K562 (cell line): ENCODE measurements around the gene TOMM5. TPM values are rescaled to one million over a fixed set of nuclear protein-coding genes. Genes with fewer than 3 reads are reported as not detected.

Experiments used
- ASH1L ChIP-seq: fragments of 450-650 bp; IDR thresholded peaks from 2 replicates; pipeline ENCODE4 v1.6.1; 2018; ENCODE audit warnings: borderline replicate concordance, mild to moderate bottlenecking, low read depth; ENCODE audit not compliant: partially characterized antibody
- BCL6 ChIP-seq: fragments of 250-450 bp; sonication (Bioruptor Pico); IDR thresholded peaks from 2 replicates; pipeline ENCODE4 v1.4.0; 2020
- CHCHD3 ChIP-seq: fragments of 250-450 bp; sonication (Bioruptor Pico); IDR thresholded peaks from 2 replicates; pipeline ENCODE4 v2.1.2; 2022; ENCODE audit warnings: mild to moderate bottlenecking
- CLOCK ChIP-seq: fragments of 250-450 bp; sonication (Bioruptor Pico); IDR thresholded peaks from 2 replicates; pipeline ENCODE4 v1.4.0; 2020; ENCODE audit warnings: mild to moderate bottlenecking, moderate library complexity, borderline replicate concordance
- FOSL1 ChIP-seq: fragments of 200-800 bp; sonication (Bioruptor generic); conservative IDR thresholded peaks from 2 replicates; pipeline ENCODE4 v1.6.1; 2016; ENCODE audit warnings: missing genetic modification characterization, missing compliant biosample characterization
- HDAC6 ChIP-seq: IDR thresholded peaks from 2 replicates; pipeline ENCODE4 v1.6.1; 2012; ENCODE audit warnings: low read depth, mild to moderate bottlenecking, control low read depth, inconsistent platforms, low read length, moderate library complexity
- HNRNPUL1 ChIP-seq: fragments of 200-400 bp; formaldehyde crosslinking; IDR thresholded peaks from 2 replicates; pipeline ENCODE4 v1.6.1; 2017; ENCODE audit warnings: low read length
- MYC ChIP-seq, 2 experiments: fragments of 250-450 bp in 1 of 2; sonication (Bioruptor Pico) in 1 of 2; IDR thresholded peaks; 2 replicates each; pipeline versions ENCODE4 v1.5.1 to v1.6.1; 2012 to 2021; ENCODE audit warnings: low read depth in 2 of 2, borderline replicate concordance in 1 of 2, improper control_type of control experiment in 1 of 2, low read length in 1 of 2, mild to moderate bottlenecking in 1 of 2, moderate library complexity in 1 of 2
- RBM25 ChIP-seq: fragments of 200-400 bp; formaldehyde crosslinking; IDR thresholded peaks from 2 replicates; pipeline ENCODE4 v1.6.1; 2018; ENCODE audit warnings: low read length, low read depth, moderate library complexity; ENCODE audit not compliant: severe bottlenecking
- STAG1 ChIP-seq: sonication (generic); formaldehyde crosslinking; IDR thresholded peaks from 2 replicates; pipeline ENCODE4 v1.5.0; 2020; ENCODE audit warnings: missing genetic modification reagents, borderline replicate concordance
- TCF7L2 ChIP-seq: fragments of 150-350 bp; IDR thresholded peaks from 2 replicates; pipeline ENCODE4 v1.6.1; 2016; ENCODE audit warnings: low read depth, mild to moderate bottlenecking, low read length, moderate library complexity
- TRIM24 ChIP-seq, 2 experiments: fragments of 450-650 bp; IDR thresholded peaks; 2 replicates each; pipeline ENCODE4 v1.6.1; 2016
- ZC3H4 ChIP-seq: sonication (generic); formaldehyde crosslinking; IDR thresholded peaks from 2 replicates; pipeline ENCODE4 v1.9.0; 2021; ENCODE audit warnings: missing genetic modification reagents, borderline replicate concordance
- ZNF395 ChIP-seq: fragments of 200-800 bp; sonication (Bioruptor generic); IDR thresholded peaks from 2 replicates; pipeline ENCODE4 v1.6.1; 2017; ENCODE audit warnings: missing genetic modification characterization, missing compliant biosample characterization
- ZNF695 ChIP-seq: fragments of 450-650 bp; formaldehyde crosslinking; IDR thresholded peaks from 2 replicates; pipeline ENCODE4 v1.4.0; 2020; ENCODE audit warnings: mild to moderate bottlenecking, moderate library complexity
- polyA plus RNA-seq, 8 experiments: library from polyadenylated mRNA; depleted of rRNA in 4 of 8; stranded (reverse) in 5 of 8; unstranded in 3 of 8; fragments of >200 nt; fragmentation: Nextera tagmentation in 2 of 8; fragmentation: Illumina TruSeq in 1 of 8; extraction: Ambion mirVana in 2 of 8; extraction: Trizol in 1 of 8; gene quantifications; 2 replicates each; pipeline versions ENCODE4 v1.2.1 to v1.2.3, GENCODE V29; 2011 to 2014; ENCODE audit warnings: inconsistent platforms in 1 of 8, missing spikeins in 1 of 8
- total RNA-seq, 7 experiments: library from RNA; depleted of rRNA in 6 of 7; stranded (reverse); fragments of >200 nt in 6 of 7; fragmentation: Illumina TruSeq in 2 of 7; extraction: Trizol in 2 of 7; gene quantifications; 2 replicates each; pipeline versions ENCODE4 v1.2.1 to v1.2.3, GENCODE V29; 2011 to 2021; ENCODE audit warnings: low replicate concordance in 1 of 7

Gene TOMM5
- total and polyA plus RNA-seq, 9 of the 15 experiments (the other 6 are each of a cell fraction or from before 2014, with no cell fraction given), result 262 to 1,742 (median 496) TPM

GRCh38 chr9:37592108-37592951, at the start of gene TOMM5 (continued):
- TF ChIP-seq HNRNPUL1 (no peak), RBM25 (no peak), ZNF695 (no peak), BCL6 (CRISPR knock-in tag) (no peak), CLOCK (CRISPR knock-in tag) (no peak), FOSL1 (tag) (no peak), CHCHD3 (0 out of 2 replicates have a peak, but pooled peaks have one; percentile 34), ASH1L (peak; percentile 58), TRIM24 (IDR thresholded peaks at IDR 0.05) (peak; percentile 25 to 82; a peak in 3 of 4 replicates), STAG1 (CRISPR knock-in tag) (no peak), ZC3H4 (CRISPR knock-in tag) (no peak), ZNF395 (CRISPR knock-in tag) (peak; percentile 79), HDAC6 (no peak), MYC (IDR thresholded peaks at IDR 0.05; ENCODE audit: low read depth, low read length) (peak; percentile 96), MYC (CRISPR knock-in tag; IDR thresholded peaks at IDR 0.05; ENCODE audit: borderline replicate concordance, low read depth) (peak; percentile 92), TCF7L2 (no peak)
